B cell (primary cell): ENCODE results near the gene PAPSS1. TPM values are rescaled to one million over a fixed set of nuclear protein-coding genes. Genes with fewer than 3 reads are reported as not detected.

Experiments used
- ATAC-seq: fragments of 200-7000 bp; cut with Tn5 transposase; one replicate; pipeline ENCODE4 v1.10.0; 2021; ENCODE audit warnings: low read depth, mild to moderate bottlenecking, moderate number of reproducible peaks, moderate library complexity
- CTCF ChIA-PET: fragments of 350-600 bp; sonication (Branson Sonifier 250); formaldehyde crosslinking; loops from one replicate; lab custom pipeline; 2021; ENCODE audit warnings: antibody characterized with exemption, inconsistent platforms; lab: Charles Lee
- POLR2A ChIA-PET: fragments of 350-600 bp; sonication (Branson Sonifier 250); formaldehyde crosslinking; loops from one replicate; lab custom pipeline; 2021; ENCODE audit warnings: antibody characterized with exemption; lab: Charles Lee
- DNase-seq: peaks from one replicate; pipeline ENCODE4 v3.0.0; 2013
- H2AFZ ChIP-seq: 2 replicates; pipeline ENCODE4 v1.6.1; 2012; ENCODE audit warnings: mild to moderate bottlenecking, low read depth, low read length; ENCODE audit not compliant: insufficient read depth, poor library complexity, severe bottlenecking
- H3K27ac ChIP-seq, 2 donors: 1 replicate in 1 of 2; 2 replicates in 1 of 2; pipeline ENCODE4 v1.5.1; 2012 to 2013; ENCODE audit warnings: low read length in 2 of 2, mild to moderate bottlenecking in 2 of 2, moderate library complexity in 1 of 2
- H3K27me3 ChIP-seq, 4 experiments: fragments of 200-600 bp in 1 of 4; sonication (generic) in 1 of 4; replicated peaks in 1 of 4; 1 replicate in 2 of 4; 2 replicates in 2 of 4; pipeline versions ENCODE4 v1.6.1 to v1.7.0; 2013 to 2016; ENCODE audit warnings: low read length in 3 of 4, mild to moderate bottlenecking in 2 of 4, mixed read lengths in 1 of 4, moderate library complexity in 1 of 4; ENCODE audit not compliant: insufficient read depth in 4 of 4, control insufficient read depth in 3 of 4; ENCODE audit errors: control extremely low read depth in 1 of 4
- H3K36me3 ChIP-seq, 2 experiments: replicated peaks in 1 of 2; 1 replicate in 1 of 2; 2 replicates in 1 of 2; pipeline versions ENCODE4 v1.6.1 to v1.7.1; 2013; ENCODE audit warnings: low read length in 1 of 2; ENCODE audit not compliant: insufficient read depth in 2 of 2, control insufficient read depth in 1 of 2; ENCODE audit errors: control extremely low read depth in 1 of 2, extremely low read depth in 1 of 2
- H3K4me1 ChIP-seq, 2 donors: fragments of 200-600 bp in 1 of 2; sonication (generic) in 1 of 2; 1 replicate in 1 of 2; 2 replicates in 1 of 2; pipeline versions ENCODE4 v1.5.1 to v1.6.1; 2013 to 2017; ENCODE audit warnings: low read length in 2 of 2; ENCODE audit not compliant: control insufficient read depth in 2 of 2, insufficient read depth in 2 of 2
- H3K4me2 ChIP-seq: replicated peaks from 2 replicates; pipeline ENCODE3; 2012; ENCODE audit warnings: mild to moderate bottlenecking, low read depth, low read length; ENCODE audit not compliant: poor library complexity, severe bottlenecking
- H3K4me3 ChIP-seq, 5 experiments: fragments of 200-600 bp in 1 of 5; sonication (generic) in 1 of 5; 1 replicate in 3 of 5; 2 replicates in 2 of 5; pipeline versions ENCODE4 v1.5.1 to v1.7.0; 2011 to 2016; ENCODE audit warnings: low read length in 4 of 5, mild to moderate bottlenecking in 4 of 5, low read depth in 2 of 5, control low read depth in 1 of 5, moderate library complexity in 1 of 5; ENCODE audit not compliant: insufficient read depth in 1 of 5; ENCODE audit errors: control extremely low read depth in 1 of 5, extremely low read depth in 1 of 5
- H3K79me2 ChIP-seq: fragments of 200-600 bp; sonication (generic); one replicate; pipeline ENCODE4 v1.6.0; 2016; ENCODE audit warnings: low read length; ENCODE audit not compliant: control insufficient read depth, insufficient read depth
- H3K9ac ChIP-seq: fragments of 200-600 bp; sonication (generic); 2 replicates; pipeline ENCODE4 v1.6.1; 2017; ENCODE audit warnings: mild to moderate bottlenecking, low read length, moderate library complexity
- H3K9me3 ChIP-seq, 3 donors: one replicate each; pipeline versions ENCODE4 v1.6.1 to v1.7.1; 2013; ENCODE audit warnings: low read length in 2 of 3; ENCODE audit not compliant: control insufficient read depth in 2 of 3, insufficient read depth in 1 of 3; ENCODE audit errors: control extremely low read depth in 1 of 3
- H4K20me1 ChIP-seq: 2 replicates; pipeline ENCODE4 v1.6.0; 2012; ENCODE audit warnings: mild to moderate bottlenecking, low read length; ENCODE audit not compliant: insufficient read depth, control insufficient read depth, poor library complexity, severe bottlenecking
- H3K27ac Mint-ChIP-seq: one replicate; pipeline ENCODE4 v1.8.0; 2021; ENCODE audit warnings: mixed read lengths
- H3K27me3 Mint-ChIP-seq: one replicate; pipeline ENCODE4 v1.8.0; 2021; ENCODE audit warnings: mixed read lengths
- H3K4me1 Mint-ChIP-seq: one replicate; pipeline ENCODE4 v1.8.0; 2021; ENCODE audit warnings: mixed read lengths
- H3K4me3 Mint-ChIP-seq: one replicate; pipeline ENCODE4 v1.8.0; 2021; ENCODE audit warnings: mixed read lengths
- H3K9me3 Mint-ChIP-seq: one replicate; pipeline ENCODE4 v1.8.0; 2022; ENCODE audit warnings: mixed read lengths; ENCODE audit not compliant: insufficient read depth
- EZH2 ChIP-seq: IDR thresholded peaks from 2 replicates; pipeline ENCODE4 v1.6.1; 2012; ENCODE audit warnings: borderline replicate concordance, low read depth, mild to moderate bottlenecking, moderate library complexity, low read length; ENCODE audit not compliant: insufficient read depth, poor library complexity, severe bottlenecking
- WGBS: methylation state at CpG from one replicate; pipeline ENCODE4 v1.1.5; 2013; ENCODE audit warnings: missing lambda C conversion rate; ENCODE audit not compliant: insufficient coverage; 5-methylcytosine and 5-hydroxymethylcytosine counted together
- intact Hi-C: fragments of 100-400 bp; cut with micrococcal nuclease; formaldehyde crosslinking; loops from one replicate; pipeline ENCODE4 v1.10.0; 2022
- polyA plus RNA-seq: library from polyadenylated mRNA; depleted of rRNA; stranded (reverse); fragments of >200 nt; gene quantifications from 2 replicates; pipeline ENCODE4 v1.2.3, GENCODE V29; 2012
- total RNA-seq, 2 donors: library from RNA; stranded (reverse); fragments of 120-200 nt in 1 of 2; gene quantifications; 1 replicate in 1 of 2; 2 replicates in 1 of 2; pipeline versions ENCODE4 v1.2.3 to v1.2.4, GENCODE V29; 2013 to 2022
- TF ChIP-seq, protein P1 (sequence below): fragments of 200-600 bp; IDR thresholded peaks from one replicate; pipeline ENCODE4 v1.8.0; 2022; ENCODE audit warnings: antibody characterized with exemption, mild to moderate bottlenecking

The PAPSS1 gene
- total and polyA plus RNA-seq, 2 donors (not counting 1 experiment from before 2014, with no cell fraction given) = 21.4 to 33.9 TPM

DNA sequence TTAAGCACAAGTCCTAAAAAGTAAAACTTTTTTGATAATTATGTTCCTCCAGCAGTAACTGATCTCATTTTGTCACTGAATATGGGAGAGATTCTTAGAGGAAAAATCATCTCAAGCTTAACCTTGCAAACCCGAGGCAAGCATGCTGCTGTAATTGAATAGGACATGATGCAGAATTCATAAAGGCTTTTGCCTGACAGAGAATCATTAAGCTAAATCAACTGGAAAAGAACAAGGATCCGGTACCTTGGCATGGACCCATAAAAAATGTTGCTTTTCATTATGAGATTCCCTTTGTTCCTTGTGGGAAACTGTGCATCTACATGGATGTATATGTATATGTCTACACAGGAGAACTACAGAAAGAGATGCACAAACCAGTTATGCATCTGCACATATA, 149.1 kb downstream of the PAPSS1 start:
- Mint-ChIP-seq H3K4me3 (no peak overlapping the region), H3K4me1 (no peaks in the 10 kb centered on the region), H3K27me3 (no peaks in the 10 kb centered on the region), H3K9me3 (peaks cover 2% of the 10 kb centered on the region), H3K27ac (no peak overlapping the region)
- intact Hi-C loops = no loop called here
- H4K20me1 ChIP-seq = no peaks in the 10 kb centered on the region
- no peaks in the 10 kb centered on the region for H3K27me3 ChIP-seq
- no peaks in the 10 kb centered on the region for H3K4me1 ChIP-seq
- no peak overlapping the region for H3K4me3 ChIP-seq
- ChIA-PET POLR2A (no interaction called here), CTCF (no interaction called here)
- H3K36me3 ChIP-seq = no peaks in the 10 kb centered on the region
- no peaks in the 10 kb centered on the region for H3K79me2 ChIP-seq
- no peak overlapping the region for H3K27ac ChIP-seq
- DNase-seq (no peak), ATAC-seq (no peak)
- 67% methylated on average over 1 of the region's 2 CpGs for WGBS
- no peaks in the 10 kb centered on the region for H3K9me3 ChIP-seq
- H3K9ac ChIP-seq = no peak overlapping the region
- no peak overlapping the region for H2AFZ ChIP-seq
- TF ChIP-seq EZH2 = no peak
- TF ChIP-seq, protein P1, sequence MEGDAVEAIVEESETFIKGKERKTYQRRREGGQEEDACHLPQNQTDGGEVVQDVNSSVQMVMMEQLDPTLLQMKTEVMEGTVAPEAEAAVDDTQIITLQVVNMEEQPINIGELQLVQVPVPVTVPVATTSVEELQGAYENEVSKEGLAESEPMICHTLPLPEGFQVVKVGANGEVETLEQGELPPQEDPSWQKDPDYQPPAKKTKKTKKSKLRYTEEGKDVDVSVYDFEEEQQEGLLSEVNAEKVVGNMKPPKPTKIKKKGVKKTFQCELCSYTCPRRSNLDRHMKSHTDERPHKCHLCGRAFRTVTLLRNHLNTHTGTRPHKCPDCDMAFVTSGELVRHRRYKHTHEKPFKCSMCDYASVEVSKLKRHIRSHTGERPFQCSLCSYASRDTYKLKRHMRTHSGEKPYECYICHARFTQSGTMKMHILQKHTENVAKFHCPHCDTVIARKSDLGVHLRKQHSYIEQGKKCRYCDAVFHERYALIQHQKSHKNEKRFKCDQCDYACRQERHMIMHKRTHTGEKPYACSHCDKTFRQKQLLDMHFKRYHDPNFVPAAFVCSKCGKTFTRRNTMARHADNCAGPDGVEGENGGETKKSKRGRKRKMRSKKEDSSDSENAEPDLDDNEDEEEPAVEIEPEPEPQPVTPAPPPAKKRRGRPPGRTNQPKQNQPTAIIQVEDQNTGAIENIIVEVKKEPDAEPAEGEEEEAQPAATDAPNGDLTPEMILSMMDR = no peak
- no peak overlapping the region for H3K4me2 ChIP-seq

DNA sequence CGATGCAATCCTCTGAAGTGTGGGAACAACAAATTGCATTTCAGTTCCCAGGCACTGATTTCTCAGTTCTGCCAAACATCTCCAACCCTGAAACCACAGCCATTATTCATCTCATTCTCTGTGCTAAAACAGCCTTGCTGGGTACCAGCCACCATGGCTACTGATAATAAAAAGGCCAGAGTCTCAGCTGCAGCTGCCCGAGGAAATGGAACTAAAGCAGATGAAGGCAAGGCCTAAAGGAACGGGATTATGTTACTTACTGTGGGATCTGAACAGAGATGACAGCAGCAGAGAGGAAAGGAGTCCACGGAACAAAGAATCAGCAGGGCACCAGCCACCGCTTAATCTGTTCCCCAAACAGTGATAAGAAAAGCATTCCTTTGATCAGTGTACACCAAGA, 155.7 kb downstream of the PAPSS1 start:
- H3K27me3 ChIP-seq = no peaks in the 10 kb centered on the region
- TF ChIP-seq EZH2 = no peak
- TF ChIP-seq, protein P1 = no peak
- DNase-seq (no peak), ATAC-seq (no peak)
- H3K27me3 Mint-ChIP-seq = peaks cover 3% of the 10 kb centered on the region
- no peaks in the 10 kb centered on the region for H3K4me1 ChIP-seq
- H4K20me1 ChIP-seq = no peaks in the 10 kb centered on the region
- no peaks in the 10 kb centered on the region for H3K79me2 ChIP-seq
- H3K4me3 ChIP-seq = no peak overlapping the region
- 43% methylated on average over 2 of the region's 5 CpGs for WGBS
- no peak overlapping the region for H3K27ac ChIP-seq
- intact Hi-C loops = no loop called here
- H3K9ac ChIP-seq = no peak overlapping the region
- no peak overlapping the region for H2AFZ ChIP-seq
- peaks cover 0 to 1% (median 0%) of the 10 kb centered on the region in 3 donors for H3K9me3 ChIP-seq
- no peak overlapping the region for H3K4me2 ChIP-seq
- H3K27ac Mint-ChIP-seq = no peak overlapping the region
- no peaks in the 10 kb centered on the region for H3K4me1 Mint-ChIP-seq
- no peaks in the 10 kb centered on the region for H3K36me3 ChIP-seq
- POLR2A ChIA-PET = no interaction called here
- no peak overlapping the region for H3K4me3 Mint-ChIP-seq
- H3K9me3 Mint-ChIP-seq = peaks cover 4% of the 10 kb centered on the region
- CTCF ChIA-PET = no interaction called here

Other genes starting within 250 kb of the PAPSS1 start
- not detected in 2 replicates for gene SGMS2, start 104.7 kb upstream of the PAPSS1 start, total RNA-seq
- 0.04 and 0.12 TPM in 2 replicates for gene SGMS2, start 104.7 kb upstream of the PAPSS1 start, polyA plus RNA-seq
- gene CYP2U1, start 211.3 kb upstream of the PAPSS1 start, total RNA-seq = 16.3 and 17.6 TPM in 2 replicates
- 6.1 and 7.4 TPM in 2 replicates for gene CYP2U1, start 211.3 kb upstream of the PAPSS1 start, polyA plus RNA-seq